GM11168 (cell line): ENCODE measurements around the gene TESK2.

Experiments used
- in situ Hi-C: fragments of 300-500 bp; cut with MboI; formaldehyde crosslinking; loops from one replicate; pipeline ENCODE4 v1.12.0; 2022; ENCODE audit warnings: low sequenced_read_pairs; ENCODE audit not compliant: unreplicated experiment

TESK2 gene

DNA sequence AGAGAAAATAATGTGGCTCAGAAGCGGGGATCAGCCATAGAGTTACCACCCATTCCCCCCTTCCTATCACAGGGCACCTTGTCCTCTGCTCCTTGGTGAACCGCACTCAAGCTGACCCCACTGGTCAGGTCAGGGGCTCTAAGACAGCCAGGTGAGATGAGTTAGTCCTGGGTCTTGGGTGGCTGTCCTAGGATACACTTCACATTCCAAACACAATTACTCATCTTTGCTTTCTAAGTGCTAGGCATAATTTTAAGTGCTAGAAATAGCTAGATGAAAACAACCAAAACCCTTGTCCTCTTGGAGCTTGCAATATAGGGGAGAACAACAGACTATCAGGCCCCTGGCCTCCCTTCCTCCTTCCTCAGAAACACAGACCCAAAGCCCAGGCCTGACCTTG lies 142.9 kb downstream of the TESK2 start:
- in situ Hi-C loops, result no loop called here

DNA sequence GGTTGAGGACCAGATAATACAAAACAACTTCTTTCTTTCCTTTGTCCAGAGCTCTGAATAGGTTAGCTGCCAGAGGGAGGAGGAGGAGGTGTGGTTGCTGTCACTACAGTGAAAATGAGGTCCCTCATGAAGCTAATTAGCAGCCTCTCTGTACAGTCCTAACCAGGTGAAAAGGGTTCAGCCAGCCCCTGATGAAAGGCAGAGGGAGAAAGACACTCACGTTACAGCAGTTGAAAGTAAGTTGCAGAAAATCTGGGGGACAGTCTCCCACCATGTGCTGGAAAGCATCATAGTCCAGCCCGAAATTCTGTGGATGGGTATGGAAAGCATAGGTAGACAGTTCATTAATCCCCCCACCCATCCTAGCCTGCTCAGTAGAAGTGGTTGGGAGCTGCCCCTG lies 144.5 kb downstream of the TESK2 start:
- in situ Hi-C loops, result no loop called here

DNA sequence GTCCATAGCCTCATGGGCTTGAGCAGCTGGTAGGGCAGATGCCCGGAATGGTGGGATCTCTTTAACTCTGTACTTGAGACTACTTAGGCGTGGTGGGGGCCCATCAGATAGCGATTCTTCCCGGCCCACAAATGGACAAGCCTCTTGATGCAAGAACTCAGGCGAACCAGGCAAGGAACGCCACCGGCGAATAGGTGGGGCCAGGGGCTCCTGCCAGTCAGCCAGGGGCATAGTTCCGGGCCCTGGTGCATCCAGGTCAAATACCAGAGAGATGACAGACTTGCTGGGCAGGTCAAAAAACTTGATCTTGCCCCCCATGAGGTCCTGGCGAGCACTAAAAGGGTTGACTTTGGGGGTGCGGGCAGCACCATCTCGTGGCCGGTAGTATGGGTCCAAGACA lies 145.9 kb downstream of the TESK2 start:
- in situ Hi-C loops, result no loop called here

DNA sequence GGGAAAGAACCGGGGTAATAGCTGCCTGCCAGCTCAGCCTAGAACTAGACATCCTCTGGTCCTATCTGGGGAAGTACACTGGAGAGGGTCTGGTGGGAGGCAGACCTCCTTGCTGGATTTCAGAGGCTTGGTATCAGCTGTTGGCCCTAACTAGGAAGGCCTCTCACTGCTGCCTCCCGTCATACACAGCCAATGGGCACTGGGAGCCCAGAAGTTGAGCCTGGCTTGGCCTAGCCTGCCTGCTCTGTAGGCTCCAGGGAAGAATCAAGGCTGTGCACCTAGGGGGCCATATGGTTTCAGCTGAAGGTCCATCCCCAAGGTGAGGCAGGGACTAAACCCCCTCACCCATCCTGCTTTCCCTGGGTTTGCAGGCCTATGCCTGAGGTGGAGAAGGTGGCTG lies 146.5 kb downstream of the TESK2 start:
- in situ Hi-C loops, result no loop called here

DNA sequence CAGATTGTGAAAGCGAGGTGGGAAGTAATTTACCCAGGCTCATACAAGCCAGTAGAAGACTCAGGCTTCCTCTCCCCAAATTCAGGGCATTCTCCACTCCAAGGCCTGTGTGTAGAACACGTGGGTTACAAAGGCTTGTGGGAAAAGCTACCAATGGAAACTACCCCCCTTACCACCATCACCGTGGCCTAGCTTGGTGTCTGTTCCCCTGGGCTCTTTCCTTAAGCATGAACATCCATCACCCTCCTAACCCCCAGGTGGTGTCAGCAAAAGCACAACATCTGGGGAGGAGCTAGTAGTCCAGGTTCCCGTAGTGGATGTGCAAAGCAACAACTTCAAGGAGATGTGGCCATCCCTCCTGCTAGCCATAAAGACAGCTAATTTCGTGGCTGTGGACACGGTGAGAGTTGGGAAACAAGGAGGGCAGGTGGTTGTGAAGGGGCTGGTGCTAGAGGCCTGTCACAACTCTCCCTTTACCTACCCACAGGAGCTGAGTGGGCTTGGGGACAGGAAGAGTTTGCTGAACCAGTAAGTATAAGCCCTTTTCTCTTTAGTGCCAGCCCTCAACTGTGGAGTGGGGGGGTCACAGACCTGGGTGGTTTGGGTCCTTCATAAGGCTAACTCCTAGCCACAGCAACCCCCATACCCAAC lies 150.0 kb downstream of the TESK2 start:
- in situ Hi-C loops, result no loop called here

DNA sequence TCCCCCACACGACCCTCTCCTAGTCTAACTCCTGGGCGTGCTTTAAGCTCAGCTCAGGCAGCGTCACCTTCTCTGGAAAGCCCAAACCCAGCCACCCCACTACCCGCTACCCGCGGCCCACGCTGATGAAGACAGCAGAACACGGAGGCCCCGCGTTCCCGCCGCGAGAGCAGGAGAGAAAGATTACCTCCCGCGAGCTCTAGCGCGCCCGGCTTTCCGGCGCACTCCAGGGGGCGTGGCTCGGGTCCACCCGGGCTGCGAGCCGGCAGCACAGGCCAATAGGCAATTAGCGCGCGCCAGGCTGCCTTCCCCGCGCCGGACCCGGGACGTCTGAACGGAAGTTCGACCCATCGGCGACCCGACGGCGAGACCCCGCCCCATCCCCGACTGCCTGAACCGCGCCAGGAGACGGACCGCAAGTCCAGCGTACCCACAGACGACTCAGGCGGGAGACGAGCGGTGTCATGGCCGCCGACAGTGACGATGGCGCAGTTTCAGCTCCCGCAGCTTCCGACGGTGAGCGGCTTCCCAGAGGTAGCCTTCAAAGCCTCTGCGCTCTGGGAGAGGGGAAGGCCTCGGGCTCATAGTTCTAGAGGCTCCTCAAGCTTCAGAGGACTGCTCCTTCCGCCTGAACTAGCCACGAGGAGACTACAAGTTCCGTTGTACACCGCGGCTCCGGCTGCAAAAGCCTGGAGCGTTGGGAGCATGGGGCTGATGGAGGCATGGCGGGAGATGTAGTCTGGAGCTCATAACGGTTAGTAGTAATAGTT lies 151.0 kb downstream of the TESK2 start, which contains the start of the genes MUTYH and TOE1:
MUTYH (minus strand) TSS at position 652 of the 770 bp plus-strand sequence. CDS start 5,935 bp downstream, outside the sequence.
TOE1 (plus strand) TSS at position 382 of the 770 bp plus-strand sequence; CDS start at position 465, 83 bp downstream.
- in situ Hi-C loops, result no loop called here

DNA sequence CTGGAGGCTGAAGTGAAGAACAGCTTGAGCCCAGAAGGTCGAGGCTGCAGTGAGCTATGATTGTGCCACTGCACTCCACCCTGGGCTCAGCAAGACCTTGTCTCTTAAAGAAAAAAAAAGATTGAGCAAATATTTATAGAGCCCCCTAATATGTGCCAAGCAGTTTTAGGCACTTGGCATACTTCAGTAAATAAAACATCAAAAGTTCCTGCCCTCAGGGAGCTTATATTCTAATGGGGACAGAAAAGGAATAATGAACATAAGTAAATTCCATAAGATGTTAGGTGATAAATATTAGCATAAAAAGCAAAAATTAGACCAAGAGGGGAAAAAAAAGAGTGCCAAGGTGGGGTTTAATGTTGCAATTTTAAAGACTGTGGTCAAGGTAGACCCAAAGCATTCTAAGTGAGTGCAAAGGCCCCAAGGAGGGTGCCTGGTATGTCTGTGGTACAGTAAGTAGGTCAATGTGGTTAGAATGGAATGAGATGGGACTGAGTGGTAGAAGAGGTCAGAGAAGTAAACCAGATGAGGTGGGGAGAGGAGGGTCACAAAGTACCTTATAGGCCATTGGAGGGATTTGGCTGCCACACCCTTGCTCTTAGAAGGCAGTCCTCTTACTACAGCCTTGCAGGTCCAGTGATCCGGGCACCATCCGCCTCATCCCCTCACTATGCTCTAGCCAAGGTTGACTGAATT lies 153.2 kb downstream of the TESK2 start:
- in situ Hi-C loops, result no loop called here

DNA sequence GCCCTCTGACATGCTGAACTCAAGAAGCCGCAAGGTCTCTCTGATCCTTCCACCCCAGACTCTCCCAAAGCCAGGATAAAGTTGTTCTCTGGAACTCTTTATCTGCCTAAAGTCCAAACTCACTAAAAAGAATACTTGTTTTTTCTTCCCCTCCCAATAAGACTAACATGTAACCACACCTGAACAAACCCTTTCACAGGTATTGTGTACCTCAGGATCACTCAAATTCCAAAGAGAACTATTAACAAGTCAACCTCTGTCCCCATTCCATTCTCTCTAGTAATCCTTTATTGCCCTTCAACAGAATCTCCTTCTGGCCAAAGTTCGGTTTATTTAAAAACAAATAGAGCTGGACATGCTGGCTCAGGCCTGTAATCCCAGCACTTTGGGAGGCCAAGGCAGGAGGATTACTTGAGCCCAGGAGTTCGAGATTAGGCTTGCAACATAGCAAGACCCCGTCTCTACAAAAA lies 155.1 kb downstream of the TESK2 start:
- in situ Hi-C loops, result no loop called here

DNA sequence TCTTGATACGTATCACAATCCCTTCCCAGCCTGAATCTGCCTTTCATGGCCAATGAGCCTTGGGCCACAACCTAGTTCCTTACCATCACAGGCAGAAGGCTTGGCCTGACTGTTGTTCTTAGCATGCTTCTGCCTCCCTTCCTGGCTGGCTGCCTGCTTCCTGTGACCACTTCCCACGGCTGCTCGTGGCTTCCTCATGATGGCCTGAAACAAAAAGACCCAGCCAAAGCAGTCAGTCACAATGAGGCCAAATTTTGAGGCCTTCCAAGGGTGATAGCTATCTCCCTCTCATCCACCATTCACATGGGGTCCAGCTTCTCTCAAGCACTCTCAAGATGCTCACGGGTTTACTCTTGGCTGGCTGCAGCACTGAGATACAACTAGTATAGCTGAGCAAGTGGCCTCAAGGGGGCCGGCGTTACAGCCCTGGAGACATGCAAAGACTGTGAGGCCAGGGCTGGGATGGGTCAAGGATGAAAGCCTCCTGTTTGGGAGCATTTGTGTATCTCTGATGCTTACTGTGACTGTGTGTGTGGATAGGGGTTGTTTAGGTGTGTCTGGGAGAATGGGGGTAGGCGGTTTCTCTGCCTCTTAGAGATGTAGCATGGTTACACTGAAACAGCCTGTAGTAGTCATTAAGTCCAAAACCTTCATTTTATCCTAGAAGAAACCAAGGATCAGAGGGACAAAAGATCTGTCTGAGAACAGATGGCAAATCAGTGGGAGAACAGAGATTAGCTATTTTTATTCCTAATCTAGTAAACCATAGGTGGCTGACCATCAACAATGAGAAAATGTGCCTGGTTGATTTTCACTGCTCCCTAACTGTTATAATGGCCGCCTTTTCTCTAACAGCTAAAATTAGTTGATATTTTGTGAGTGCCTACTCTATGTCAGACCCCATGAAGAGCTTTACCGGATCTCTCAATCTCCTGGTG lies 156.4 kb downstream of the TESK2 start:
- in situ Hi-C loops, result no loop called here

DNA sequence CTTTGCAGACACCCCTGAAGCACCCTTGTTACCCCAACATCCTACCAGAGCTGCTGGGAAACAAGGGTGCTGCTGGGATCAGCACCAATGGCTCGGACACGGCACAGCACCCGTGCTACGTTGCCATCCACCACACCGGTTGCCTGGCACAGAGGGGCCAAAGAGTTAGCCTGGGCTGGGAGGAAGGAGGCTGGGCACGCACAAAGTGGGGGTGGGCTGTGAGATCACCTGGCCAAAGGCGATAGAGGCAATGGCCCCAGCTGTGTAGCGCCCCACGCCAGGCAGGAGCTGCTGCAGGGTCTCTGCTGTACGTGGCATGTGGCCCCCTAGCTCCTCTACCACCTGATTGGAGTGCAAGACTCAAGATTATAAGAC lies 158.6 kb downstream of the TESK2 start:
- in situ Hi-C loops, result no loop called here

DNA sequence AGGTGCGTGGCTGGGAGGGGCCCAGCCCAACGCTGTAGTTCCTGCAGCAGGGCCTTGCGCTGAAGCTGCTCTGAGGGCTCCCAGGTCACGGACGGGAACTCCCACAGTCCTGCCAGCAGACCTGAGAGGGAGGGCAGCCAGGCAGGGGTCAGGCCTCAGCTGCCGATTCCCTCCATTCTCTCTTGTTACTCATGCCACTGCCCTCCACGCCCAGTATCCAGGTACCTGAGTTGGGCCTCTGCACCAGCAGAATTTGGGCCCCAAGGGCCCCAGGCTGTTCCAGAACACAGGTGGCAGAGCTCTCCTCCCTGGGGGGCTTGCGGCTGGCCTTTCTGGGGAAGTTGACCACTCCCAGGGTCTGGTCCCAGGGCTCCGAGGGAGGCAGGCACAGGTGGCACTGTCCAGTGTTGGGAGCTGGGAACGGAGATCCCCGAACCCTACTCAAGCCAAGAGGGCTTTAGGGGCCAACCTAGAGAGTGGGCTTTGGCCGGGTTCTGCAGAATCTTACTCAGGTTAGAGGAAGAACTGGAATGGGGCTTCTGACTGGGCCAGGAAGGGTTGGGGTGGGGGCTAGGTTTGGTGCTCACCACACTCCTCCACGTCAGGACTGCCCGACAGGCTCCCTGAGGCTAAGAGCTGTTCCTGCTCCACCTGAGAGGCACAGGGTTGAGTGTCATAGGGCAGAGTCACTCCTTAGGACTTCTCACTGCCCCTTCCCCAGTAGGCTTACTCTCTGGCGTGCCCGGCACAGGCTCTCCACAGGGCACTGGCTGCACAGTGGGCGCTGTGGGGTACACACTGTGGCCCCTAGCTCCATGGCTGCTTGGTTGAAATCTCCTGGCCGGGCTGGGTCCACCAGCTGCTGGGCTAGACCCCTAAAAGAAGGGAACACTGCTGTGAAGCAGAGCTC lies 159.3 kb downstream of the TESK2 start:
- in situ Hi-C loops, result no loop called here

DNA sequence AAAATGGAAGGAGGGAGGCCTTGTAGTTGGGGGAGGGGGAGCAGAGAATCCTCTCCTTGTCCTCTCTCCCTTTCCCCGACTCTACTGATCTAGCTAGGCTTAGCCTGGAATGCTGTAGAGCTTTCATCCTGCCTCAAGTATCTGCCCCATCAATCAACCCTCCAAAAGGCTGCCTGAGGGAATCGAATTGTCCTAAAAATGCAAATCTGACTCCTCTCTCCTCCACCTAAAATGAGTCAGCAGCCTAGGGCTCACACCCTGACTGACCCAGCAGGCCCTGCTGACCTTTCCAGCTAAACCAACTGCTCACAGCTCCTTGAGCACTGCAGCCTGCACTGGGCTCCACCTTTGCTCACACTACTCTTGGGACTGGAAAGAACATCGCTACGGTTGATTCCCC lies 161.5 kb downstream of the TESK2 start:
- in situ Hi-C loops, result no loop called here

DNA sequence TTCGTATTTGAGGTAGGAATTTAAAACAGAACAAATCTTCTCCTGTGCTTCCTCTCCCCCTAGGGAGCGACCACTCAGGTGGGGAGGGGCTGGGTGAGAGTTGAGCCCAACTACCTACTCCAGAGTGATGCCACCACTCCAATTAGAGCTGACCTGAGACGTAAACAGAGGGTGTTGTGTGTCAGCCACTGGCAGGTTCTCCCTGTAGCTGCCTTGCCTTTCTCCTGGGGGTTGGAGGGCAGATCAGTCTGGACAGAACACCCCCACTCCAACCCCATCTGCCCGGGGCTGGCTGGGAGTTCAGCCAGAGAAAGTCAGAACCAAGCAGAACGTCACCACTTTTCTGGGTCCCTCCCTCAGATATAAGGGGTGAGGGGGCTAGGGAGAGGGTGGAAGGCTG lies 162.3 kb downstream of the TESK2 start:
- in situ Hi-C loops, result no loop called here

DNA sequence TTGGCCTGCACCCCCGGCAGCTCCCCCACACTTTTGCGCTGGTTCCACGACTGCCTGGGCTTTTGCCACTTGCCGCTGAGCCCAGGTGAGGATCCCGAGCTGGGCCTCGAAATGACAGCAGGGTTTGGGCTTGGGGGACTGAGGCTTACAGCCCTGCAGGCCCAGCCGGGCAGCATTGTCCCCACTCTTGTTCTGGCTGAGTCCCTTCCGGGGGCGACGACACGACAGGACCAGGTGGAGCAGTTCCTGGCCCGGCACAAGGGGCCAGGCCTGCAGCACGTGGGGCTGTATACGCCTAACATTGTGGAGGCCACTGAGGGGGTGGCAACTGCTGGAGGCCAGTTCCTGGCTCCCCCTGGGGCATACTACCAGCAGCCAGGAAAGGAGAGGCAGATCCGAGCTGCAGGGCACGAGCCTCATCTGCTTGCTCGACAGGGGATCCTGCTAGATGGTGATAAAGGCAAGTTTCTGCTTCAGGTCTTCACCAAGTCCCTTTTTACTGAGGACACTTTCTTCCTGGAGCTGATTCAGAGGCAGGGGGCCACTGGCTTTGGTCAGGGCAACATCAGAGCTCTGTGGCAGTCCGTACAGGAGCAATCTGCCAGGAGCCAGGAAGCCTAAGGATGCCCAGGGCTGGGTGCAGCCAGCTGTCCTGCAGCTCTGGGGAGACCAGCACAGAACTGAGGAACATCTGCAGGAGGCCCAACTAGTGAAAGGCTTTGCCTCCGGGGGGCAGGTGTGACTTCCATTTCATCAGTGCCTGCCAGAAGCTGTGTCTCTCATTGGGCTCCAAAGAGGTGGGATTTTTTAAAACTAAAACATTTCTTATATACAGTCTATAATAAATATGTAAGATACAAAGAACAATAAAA lies 163.1 kb downstream of the TESK2 start:
- in situ Hi-C loops, result no loop called here

DNA sequence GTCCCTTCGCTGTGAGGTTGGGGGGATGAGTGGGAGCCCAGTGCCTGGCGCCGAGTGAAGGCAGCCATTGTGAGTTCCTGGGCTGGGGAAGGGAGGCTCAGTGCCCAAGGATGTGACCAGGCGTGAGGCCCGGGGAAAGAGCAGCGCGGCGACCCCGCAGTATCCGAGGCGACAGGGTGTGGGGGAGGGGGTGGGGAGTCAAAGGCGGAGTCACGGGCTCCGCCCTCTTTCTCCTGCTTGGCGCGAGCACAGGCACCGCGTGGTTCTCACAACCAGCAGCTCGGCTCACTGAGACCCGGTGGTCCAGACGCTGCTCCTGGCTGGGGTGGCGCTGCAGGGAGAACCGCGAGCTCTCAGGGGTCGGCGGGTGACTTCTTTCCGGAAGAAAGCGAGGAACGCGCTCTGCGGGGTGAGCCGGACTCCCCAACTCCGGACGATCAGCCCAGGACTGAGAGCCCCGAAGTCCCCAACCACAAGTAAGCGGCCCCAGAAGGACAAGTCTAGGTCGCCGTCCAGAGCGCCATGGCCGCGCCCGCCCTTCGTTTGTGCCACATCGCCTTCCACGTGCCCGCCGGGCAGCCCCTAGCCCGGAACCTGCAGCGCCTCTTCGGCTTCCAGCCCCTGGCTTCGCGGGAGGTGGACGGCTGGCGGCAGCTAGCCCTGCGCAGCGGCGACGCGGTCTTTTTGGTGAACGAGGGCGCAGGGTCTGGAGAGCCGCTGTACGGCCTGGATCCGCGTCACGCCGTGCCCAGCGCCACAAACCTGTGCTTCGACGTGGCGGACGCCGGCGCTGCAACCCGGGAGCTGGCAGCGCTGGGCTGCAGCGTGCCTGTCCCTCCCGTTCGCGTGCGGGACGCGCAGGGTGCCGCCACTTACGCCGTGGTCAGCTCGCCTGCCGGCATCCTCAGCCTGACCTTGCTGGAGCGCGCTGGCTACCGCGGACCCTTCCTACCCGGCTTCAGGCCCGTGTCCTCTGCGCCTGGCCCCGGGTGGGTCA lies 164.0 kb downstream of the TESK2 start, which contains the start of gene HPDL:
HPDL (plus strand) TSS at position 269 of the 997 bp plus-strand sequence; CDS start at position 523, 254 bp downstream.
- in situ Hi-C loops, result no loop called here

DNA sequence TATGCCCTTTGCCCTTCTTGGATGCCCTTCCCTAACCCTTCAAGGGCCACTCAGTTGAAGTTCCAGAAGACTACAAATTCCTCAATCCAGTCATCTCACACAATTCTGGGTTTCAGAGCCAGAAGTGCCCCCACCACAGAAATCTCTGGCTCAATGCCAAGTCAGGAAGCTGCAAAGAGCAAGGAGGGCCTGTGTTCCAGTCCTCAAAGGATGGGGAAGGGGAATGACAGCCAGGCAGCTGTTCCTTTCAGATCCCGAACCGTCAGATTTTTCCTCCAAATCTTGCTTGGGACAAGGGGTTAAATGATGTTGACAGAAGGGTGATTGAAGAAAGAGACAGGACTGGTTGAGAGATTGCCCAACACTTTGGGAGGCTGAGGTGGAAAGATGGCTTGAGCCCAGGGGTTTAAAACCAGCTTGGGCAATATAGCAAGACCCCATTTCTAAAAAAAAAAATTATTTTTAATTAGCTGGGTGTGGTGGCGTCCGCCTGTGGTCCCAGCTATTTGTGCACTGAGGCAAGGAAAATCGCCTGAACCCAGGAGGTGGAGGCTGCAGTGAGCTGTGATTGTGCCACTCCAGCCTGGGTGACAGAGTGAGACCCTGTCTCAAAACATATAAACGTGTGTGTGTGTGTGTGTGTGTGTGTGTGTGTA lies 165.0 kb downstream of the TESK2 start:
- in situ Hi-C loops, result no loop called here
